Activated CD8-positive, alpha-beta T cell treated with anti-CD3 and anti-CD28 coated beads, Interleukin-2, amount 10 ng/mL, durations not matched to agents 7 days and 5 days (primary cell): ENCODE data around the gene BFSP2. TPM values are rescaled to one million over a fixed set of nuclear protein-coding genes. Genes with fewer than 3 reads are reported as not detected.

Experiments used
- ATAC-seq: fragments of 150-1000 bp; cut with Tn5 transposase; one replicate; pipeline ENCODE4 v1.10.0; 2021; ENCODE audit warnings: moderate library complexity
- CTCF ChIA-PET: fragments of 350-600 bp; sonication (Branson Sonifier 250); formaldehyde crosslinking; loops from one replicate; lab custom pipeline; 2021; ENCODE audit warnings: antibody characterized with exemption; lab: Charles Lee
- POLR2A ChIA-PET: fragments of 350-600 bp; sonication (Branson Sonifier 250); formaldehyde crosslinking; loops from one replicate; lab custom pipeline; 2021; ENCODE audit warnings: antibody characterized with exemption; lab: Charles Lee
- DNase-seq: peaks from one replicate; pipeline ENCODE4 v3.0.0-alpha.2; 2020
- H3K27ac Mint-ChIP-seq: one replicate; pipeline ENCODE4 v1.8.0; 2021; ENCODE audit warnings: mild to moderate bottlenecking, mixed read lengths
- H3K27me3 Mint-ChIP-seq: one replicate; pipeline ENCODE4 v1.8.0; 2021; ENCODE audit warnings: low read depth, mixed read lengths
- H3K36me3 Mint-ChIP-seq: one replicate; pipeline ENCODE4 v1.8.0; 2021; ENCODE audit warnings: low read depth, mixed read lengths
- H3K4me1 Mint-ChIP-seq: one replicate; pipeline ENCODE4 v1.8.0; 2021; ENCODE audit warnings: low read depth, mixed read lengths
- H3K4me3 Mint-ChIP-seq: one replicate; pipeline ENCODE4 v1.8.0; 2021; ENCODE audit warnings: mild to moderate bottlenecking, mixed read lengths
- H3K9me3 Mint-ChIP-seq: one replicate; pipeline ENCODE4 v1.8.0; 2022; ENCODE audit warnings: mixed read lengths; ENCODE audit not compliant: insufficient read depth
- total RNA-seq, 2 experiments: library from RNA; stranded (reverse); gene quantifications; one replicate each; pipeline ENCODE4 v1.2.3, GENCODE V29; 2021

The BFSP2 gene
- total RNA-seq, 2 experiments from 2014 or later = 0.42 to 0.45 TPM

GRCh38 chr3:133448478-133449122 is 48.7 kb downstream of the BFSP2 start:
- Mint-ChIP-seq H3K4me1 (peaks cover 21% of the 10 kb centered on the region), H3K27me3 (no peaks in the 10 kb centered on the region), H3K9me3 (no peaks in the 10 kb centered on the region), H3K27ac (peak overlapping the region; percentile 75), H3K4me3 (no peak overlapping the region), H3K36me3 (no peaks in the 10 kb centered on the region)
- ATAC-seq (peak; percentile 75), DNase-seq (peak; percentile 44)
- POLR2A ChIA-PET = interaction anchor here (0.7 to 2.3 kb wide), 7 partner anchors 9 to 213 kb away, joined by 3 to 7 read pairs (median 4); partner anchors contain the start of genes CDV3 and TOPBP1
- CTCF ChIA-PET = interaction anchor here (0.7 to 3.5 kb wide), 12 partner anchors 8 to 215 kb away, joined by 3 to 12 read pairs (median 4); partner anchors contain the start of gene CDV3

- no peak overlapping the region for H3K27ac Mint-ChIP-seq
- H3K4me1 Mint-ChIP-seq = peaks cover 17% of the 10 kb centered on the region
- no peaks in the 10 kb centered on the region for H3K9me3 Mint-ChIP-seq
- DNase-seq (no peak), ATAC-seq (no peak)
- CTCF ChIA-PET = interaction anchor here (0.9 to 1.9 kb wide), 4 partner anchors 10 to 112 kb away, joined by 3 to 6 read pairs (median 4); no protein-coding TSS in a partner anchor
- H3K27me3 Mint-ChIP-seq = no peaks in the 10 kb centered on the region
- H3K4me3 Mint-ChIP-seq = no peak overlapping the region
- POLR2A ChIA-PET = no interaction called here
- no peaks in the 10 kb centered on the region for H3K36me3 Mint-ChIP-seq
Observed at GRCh38 chr3:133451309-133451708, 51.5 kb downstream of the BFSP2 start.

- ChIA-PET POLR2A (interaction anchor here (0.8 to 1.0 kb wide), 2 partner anchors 15 to 120 kb away, joined by 3 to 4 read pairs; no protein-coding TSS in a partner anchor), CTCF (interaction anchor here (1.1 to 2.1 kb wide), 6 partner anchors 9 to 120 kb away, joined by 3 to 6 read pairs (median 4); no protein-coding TSS in a partner anchor)
- Mint-ChIP-seq H3K9me3 (no peaks in the 10 kb centered on the region), H3K4me1 (peaks cover 17% of the 10 kb centered on the region), H3K27me3 (no peaks in the 10 kb centered on the region), H3K27ac (no peak overlapping the region), H3K36me3 (no peaks in the 10 kb centered on the region), H3K4me3 (no peak overlapping the region)
- no peak for DNase-seq
- ATAC-seq = no peak
Observed at GRCh38 chr3:133452641-133453319, 52.9 kb downstream of the BFSP2 start.

GRCh38 chr3:133453383-133453782 is 53.5 kb downstream of the BFSP2 start:
- Mint-ChIP-seq H3K4me3 (no peak overlapping the region), H3K27ac (no peak overlapping the region), H3K9me3 (no peaks in the 10 kb centered on the region), H3K36me3 (no peaks in the 10 kb centered on the region), H3K4me1 (peaks cover 15% of the 10 kb centered on the region), H3K27me3 (no peaks in the 10 kb centered on the region)
- ChIA-PET POLR2A (interaction anchor here (0.8 kb wide), 1 partner anchor 15 kb away, joined by 3 read pairs; no protein-coding TSS in a partner anchor), CTCF (interaction anchor here (0.9 to 2.1 kb wide), 5 partner anchors 10 to 119 kb away, joined by 3 to 6 read pairs (median 5); no protein-coding TSS in a partner anchor)
- ATAC-seq = no peak
- no peak for DNase-seq

GRCh38 chr3:133455281-133455680 is 55.4 kb downstream of the BFSP2 start:
- no peak for ATAC-seq
- Mint-ChIP-seq H3K27ac (no peak overlapping the region), H3K9me3 (no peaks in the 10 kb centered on the region), H3K27me3 (no peaks in the 10 kb centered on the region), H3K4me3 (no peak overlapping the region), H3K4me1 (no peaks in the 10 kb centered on the region), H3K36me3 (no peaks in the 10 kb centered on the region)
- no peak for DNase-seq
- CTCF ChIA-PET = interaction anchor here (1.0 kb wide), 1 partner anchor 123 kb away, joined by 3 read pairs; no protein-coding TSS in a partner anchor
- POLR2A ChIA-PET = no interaction called here

- POLR2A ChIA-PET = no interaction called here
- Mint-ChIP-seq H3K36me3 (no peaks in the 10 kb centered on the region), H3K27ac (no peak overlapping the region), H3K9me3 (no peaks in the 10 kb centered on the region), H3K27me3 (no peaks in the 10 kb centered on the region), H3K4me3 (no peak overlapping the region), H3K4me1 (peaks cover 4% of the 10 kb centered on the region)
- ATAC-seq (no peak), DNase-seq (no peak)
- CTCF ChIA-PET = interaction anchor here (0.9 to 2.1 kb wide), 3 partner anchors 33 to 122 kb away, joined by 3 to 12 read pairs (median 4); no protein-coding TSS in a partner anchor
Observed at GRCh38 chr3:133455960-133456359, 56.1 kb downstream of the BFSP2 start.

- no peak overlapping the region for H3K4me3 Mint-ChIP-seq
- no peaks in the 10 kb centered on the region for H3K9me3 Mint-ChIP-seq
- H3K27me3 Mint-ChIP-seq = no peaks in the 10 kb centered on the region
- peaks cover 13% of the 10 kb centered on the region for H3K4me1 Mint-ChIP-seq
- POLR2A ChIA-PET = interaction anchor here (0.6 to 1.0 kb wide), 2 partner anchors 9 to 115 kb away, joined by 3 to 5 read pairs; no protein-coding TSS in a partner anchor
- ATAC-seq = no peak
- CTCF ChIA-PET = interaction anchor here (0.5 to 2.1 kb wide), 10 partner anchors 8 to 121 kb away, joined by 3 to 12 read pairs (median 4); partner anchors contain the start of gene CDV3
- no peak overlapping the region for H3K27ac Mint-ChIP-seq
- H3K36me3 Mint-ChIP-seq = no peaks in the 10 kb centered on the region
- DNase-seq = no peak
Observed at GRCh38 chr3:133457025-133457424, 57.2 kb downstream of the BFSP2 start.

- Mint-ChIP-seq H3K4me1 (peaks cover 13% of the 10 kb centered on the region), H3K4me3 (no peak overlapping the region), H3K36me3 (no peaks in the 10 kb centered on the region), H3K9me3 (no peaks in the 10 kb centered on the region), H3K27ac (no peak overlapping the region), H3K27me3 (no peaks in the 10 kb centered on the region)
- no peak for DNase-seq
- no peak for ATAC-seq
- ChIA-PET CTCF (interaction anchor here (0.8 to 2.1 kb wide), 8 partner anchors 9 to 117 kb away, joined by 3 to 12 read pairs (median 4); partner anchors contain the start of gene CDV3), POLR2A (interaction anchor here (0.6 kb wide), 1 partner anchor 9 kb away, joined by 5 read pairs; no protein-coding TSS in a partner anchor)
Observed at GRCh38 chr3:133457465-133458067, 57.7 kb downstream of the BFSP2 start.

- H3K27me3 Mint-ChIP-seq = no peaks in the 10 kb centered on the region
- DNase-seq = no peak
- no peak for ATAC-seq
- ChIA-PET POLR2A (no interaction called here), CTCF (interaction anchor here (1.1 to 2.1 kb wide), 7 partner anchors 10 to 113 kb away, joined by 3 to 10 read pairs (median 4); no protein-coding TSS in a partner anchor)
- peaks cover 26% of the 10 kb centered on the region for H3K4me1 Mint-ChIP-seq
- no peak overlapping the region for H3K27ac Mint-ChIP-seq
- H3K9me3 Mint-ChIP-seq = no peaks in the 10 kb centered on the region
- no peak overlapping the region for H3K4me3 Mint-ChIP-seq
- H3K36me3 Mint-ChIP-seq = no peaks in the 10 kb centered on the region
Observed at GRCh38 chr3:133459400-133459799, 59.5 kb downstream of the BFSP2 start.

- Mint-ChIP-seq H3K27me3 (no peaks in the 10 kb centered on the region), H3K36me3 (no peaks in the 10 kb centered on the region), H3K9me3 (no peaks in the 10 kb centered on the region), H3K4me3 (no peak overlapping the region), H3K4me1 (peaks cover 26% of the 10 kb centered on the region), H3K27ac (no peak overlapping the region)
- DNase-seq (no peak), ATAC-seq (no peak)
- POLR2A ChIA-PET = interaction anchor here (0.9 kb wide), 1 partner anchor 12 kb away, joined by 3 read pairs; no protein-coding TSS in a partner anchor
- CTCF ChIA-PET = interaction anchor here (1.6 kb wide), 1 partner anchor 11 kb away, joined by 10 read pairs; no protein-coding TSS in a partner anchor
Observed at GRCh38 chr3:133460809-133461208, 61.0 kb downstream of the BFSP2 start.

- Mint-ChIP-seq H3K4me1 (peaks cover 28% of the 10 kb centered on the region), H3K4me3 (no peak overlapping the region), H3K27ac (no peak overlapping the region), H3K9me3 (no peaks in the 10 kb centered on the region), H3K27me3 (no peaks in the 10 kb centered on the region), H3K36me3 (no peaks in the 10 kb centered on the region)
- CTCF ChIA-PET = no interaction called here
- ATAC-seq (no peak), DNase-seq (no peak)
- POLR2A ChIA-PET = interaction anchor here (0.9 kb wide), 1 partner anchor 12 kb away, joined by 3 read pairs; no protein-coding TSS in a partner anchor
Observed at GRCh38 chr3:133461291-133461690, 61.4 kb downstream of the BFSP2 start.
